SJCRH30 (cell line): ENCODE measurements around the gene BHMT2. TPM values are rescaled to one million over a fixed set of nuclear protein-coding genes. Genes with fewer than 3 reads are reported as not detected.

ENCODE experiments used
- DNase-seq, 2 experiments: peaks; one replicate each; pipeline ENCODE4 v3.0.0-alpha.2; 2015 to 2020
- H3K27ac ChIP-seq: fragments of 250-450 bp; sonication (Bioruptor Pico); 2 replicates; pipeline ENCODE4 v1.5.1; 2020; ENCODE audit warnings: mild to moderate bottlenecking, moderate library complexity
- H3K27me3 ChIP-seq: fragments of 250-450 bp; sonication (Bioruptor Pico); 2 replicates; pipeline ENCODE4 v1.5.1; 2020; ENCODE audit warnings: mild to moderate bottlenecking, moderate library complexity
- H3K36me3 ChIP-seq: fragments of 250-450 bp; sonication (Bioruptor Pico); 2 replicates; pipeline ENCODE4 v1.5.1; 2020; ENCODE audit warnings: mild to moderate bottlenecking, moderate library complexity
- H3K4me1 ChIP-seq: fragments of 250-450 bp; sonication (Bioruptor Pico); 2 replicates; pipeline ENCODE4 v1.5.1; 2020; ENCODE audit warnings: mild to moderate bottlenecking, moderate library complexity
- H3K4me3 ChIP-seq: fragments of 250-450 bp; sonication (Bioruptor Pico); 2 replicates; pipeline ENCODE4 v1.5.1; 2020; ENCODE audit warnings: mild to moderate bottlenecking, moderate library complexity
- H3K9me3 ChIP-seq: fragments of 250-450 bp; sonication (Bioruptor Pico); replicated peaks from 2 replicates; pipeline ENCODE4 v1.5.1; 2020; ENCODE audit warnings: mild to moderate bottlenecking, moderate library complexity
- total RNA-seq: library from RNA; depleted of rRNA; stranded (reverse); fragments of >200 nt; shearing (Covaris generic); gene quantifications from 2 replicates; pipeline ENCODE4 v1.2.3, GENCODE V29; 2014

The BHMT2 gene
- total RNA-seq, 1 experiment from 2014 or later = not detected

DNA sequence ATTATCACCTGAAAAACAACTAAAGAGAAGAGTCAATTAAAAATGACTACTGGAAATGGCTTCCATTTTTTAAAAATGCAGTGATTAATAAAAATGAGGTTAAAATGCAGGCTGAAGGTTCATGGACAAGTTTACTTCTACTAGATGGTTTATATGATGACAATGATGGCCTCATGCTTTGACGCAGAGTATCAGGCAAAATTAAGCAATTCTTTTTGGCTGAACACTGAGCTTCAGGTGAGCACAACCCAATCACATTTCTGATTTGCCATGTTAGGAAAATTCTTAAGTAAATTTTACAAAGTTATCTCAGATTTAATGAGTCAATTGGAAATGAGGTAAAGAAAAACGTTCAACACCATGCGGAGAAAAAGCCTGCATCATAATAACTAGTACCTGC lies 22.4 kb upstream of the BHMT2 start:
- no peaks in the 10 kb centered on the region for H3K4me1 ChIP-seq
- H3K4me3 ChIP-seq = no peak overlapping the region
- 0 out of 2 replicates have a peak, but pooled peaks cover 7% of the 10 kb centered on the region for H3K9me3 ChIP-seq
- no peak for DNase-seq
- no peak overlapping the region for H3K27ac ChIP-seq
- H3K36me3 ChIP-seq = no peaks in the 10 kb centered on the region
- no peaks in the 10 kb centered on the region; the same call in 1 of the 2 replicates for H3K27me3 ChIP-seq

GRCh38 chr5:79048437-79048836 lies 21.1 kb upstream of the BHMT2 start:
- Histone ChIP-seq H3K27me3 (no peaks in the 10 kb centered on the region; the same call in 1 of the 2 replicates), H3K4me3 (no peak overlapping the region), H3K4me1 (no peaks in the 10 kb centered on the region), H3K36me3 (no peaks in the 10 kb centered on the region), H3K27ac (no peak overlapping the region), H3K9me3 (0 out of 2 replicates have a peak, but pooled peaks cover 7% of the 10 kb centered on the region)
- no peak for DNase-seq

- 0 out of 2 replicates have a peak, but pooled peaks cover 7% of the 10 kb centered on the region for H3K9me3 ChIP-seq
- 0 out of 2 replicates have a peak, but pooled peaks cover 5% of the 10 kb centered on the region for H3K4me1 ChIP-seq
- H3K27me3 ChIP-seq = no peaks in the 10 kb centered on the region; the same call in 1 of the 2 replicates
- no peak overlapping the region for H3K27ac ChIP-seq
- H3K4me3 ChIP-seq = no peak overlapping the region
- no peaks in the 10 kb centered on the region for H3K36me3 ChIP-seq
- no peak for DNase-seq
Observed at GRCh38 chr5:79050498-79050897, 19.1 kb upstream of the BHMT2 start.

DNA sequence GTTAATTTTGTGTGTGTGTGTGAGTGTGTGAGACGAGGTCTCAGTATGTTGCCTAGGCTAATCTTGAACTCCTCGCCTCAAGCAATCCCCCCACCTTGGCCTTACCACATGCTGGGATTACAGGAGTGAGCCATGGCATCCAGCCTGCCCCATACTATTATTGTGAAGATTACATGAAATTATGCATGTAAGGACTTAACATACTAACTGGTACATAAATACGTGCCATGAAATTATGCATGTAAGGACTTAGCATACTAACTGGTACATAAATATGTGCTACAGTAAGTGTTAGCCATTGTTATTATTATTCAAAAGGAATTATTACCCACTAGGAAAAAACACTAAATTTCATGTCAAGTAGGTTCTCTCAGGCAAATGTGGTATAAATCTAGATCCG lies 16.2 kb upstream of the BHMT2 start:
- Histone ChIP-seq H3K4me1 (0 out of 2 replicates have a peak, but pooled peaks cover 5% of the 10 kb centered on the region), H3K9me3 (0 out of 2 replicates have a peak, but pooled peaks cover 7% of the 10 kb centered on the region)

GRCh38 chr5:79055017-79055416 lies 14.6 kb upstream of the BHMT2 start:
- DNase-seq = no peak
- Histone ChIP-seq H3K36me3 (no peaks in the 10 kb centered on the region), H3K9me3 (0 out of 2 replicates have a peak, but pooled peaks cover 7% of the 10 kb centered on the region), H3K4me1 (0 out of 2 replicates have a peak, but pooled peaks cover 5% of the 10 kb centered on the region), H3K27ac (no peak overlapping the region), H3K4me3 (no peak overlapping the region), H3K27me3 (no peaks in the 10 kb centered on the region)

More for the DNA sequence above, 16.2 kb upstream of the BHMT2 start:
- H3K27ac ChIP-seq = no peak overlapping the region
- H3K36me3 ChIP-seq = no peaks in the 10 kb centered on the region
- H3K4me3 ChIP-seq = no peak overlapping the region
- no peaks in the 10 kb centered on the region; the same call in 1 of the 2 replicates for H3K27me3 ChIP-seq
- DNase-seq = no peak

GRCh38 chr5:79056847-79057246 lies 12.7 kb upstream of the BHMT2 start:
- no peaks in the 10 kb centered on the region; the same call in 1 of the 2 replicates for H3K27me3 ChIP-seq
- H3K4me3 ChIP-seq = no peak overlapping the region
- H3K36me3 ChIP-seq = no peaks in the 10 kb centered on the region
- 0 out of 2 replicates have a peak, but pooled peaks cover 5% of the 10 kb centered on the region for H3K4me1 ChIP-seq
- no peaks in the 10 kb centered on the region for H3K9me3 ChIP-seq
- H3K27ac ChIP-seq = no peak overlapping the region
- no peak for DNase-seq

DNA sequence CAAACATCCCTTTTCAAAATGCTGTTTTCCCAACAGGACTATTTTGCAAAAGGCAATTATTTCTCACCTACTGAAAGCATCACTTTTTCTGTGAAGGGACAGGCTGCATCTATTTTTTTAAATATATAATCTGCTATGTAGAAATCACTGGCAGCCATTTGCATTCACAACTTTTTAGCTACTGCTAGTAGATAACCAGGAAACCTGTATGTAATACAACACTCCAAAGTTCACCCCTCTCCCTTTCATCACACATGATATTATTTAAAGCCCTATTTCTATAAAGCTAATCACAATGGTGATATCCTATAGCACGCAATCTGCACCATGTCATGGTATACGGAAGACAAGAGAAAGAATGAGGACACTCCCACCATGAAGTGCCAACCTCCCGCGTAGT lies 9.9 kb upstream of the BHMT2 start:
- Histone ChIP-seq H3K27me3 (no peaks in the 10 kb centered on the region; the same call in 1 of the 2 replicates), H3K36me3 (no peaks in the 10 kb centered on the region), H3K27ac (no peak overlapping the region), H3K4me1 (0 out of 2 replicates have a peak, but pooled peaks cover 5% of the 10 kb centered on the region), H3K4me3 (no peak overlapping the region), H3K9me3 (no peaks in the 10 kb centered on the region)
- no peak for DNase-seq

- Histone ChIP-seq H3K9me3 (no peaks in the 10 kb centered on the region), H3K36me3 (no peaks in the 10 kb centered on the region), H3K4me1 (no peaks in the 10 kb centered on the region), H3K27ac (no peak overlapping the region), H3K4me3 (no peak overlapping the region), H3K27me3 (no peaks in the 10 kb centered on the region; the same call in 1 of the 2 replicates)
- no peak for DNase-seq
Observed at GRCh38 chr5:79062436-79062835, 7.1 kb upstream of the BHMT2 start.

DNA sequence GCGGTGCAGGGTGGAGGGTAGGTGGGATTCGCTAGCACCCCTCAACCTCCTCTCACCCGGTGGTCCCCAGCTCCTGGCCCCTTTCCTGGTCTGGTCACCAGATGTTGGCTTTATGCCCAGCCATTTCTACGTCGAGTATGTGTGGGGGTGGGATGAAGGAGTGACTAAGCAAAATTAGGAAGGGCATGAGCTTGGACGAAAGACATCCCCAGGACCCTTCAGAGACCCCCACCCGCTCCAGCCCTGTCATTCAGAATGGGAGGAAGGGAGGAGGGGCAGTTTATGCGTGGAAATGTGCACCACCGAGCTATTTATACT lies 742 bp downstream of the BHMT2 start:
- H3K4me3 ChIP-seq = no peak overlapping the region
- no peaks in the 10 kb centered on the region for H3K27me3 ChIP-seq
- no peaks in the 10 kb centered on the region for H3K4me1 ChIP-seq
- H3K9me3 ChIP-seq = no peaks in the 10 kb centered on the region
- H3K36me3 ChIP-seq = no peaks in the 10 kb centered on the region
- H3K27ac ChIP-seq = no peak overlapping the region
- DNase-seq = no peak

DNA sequence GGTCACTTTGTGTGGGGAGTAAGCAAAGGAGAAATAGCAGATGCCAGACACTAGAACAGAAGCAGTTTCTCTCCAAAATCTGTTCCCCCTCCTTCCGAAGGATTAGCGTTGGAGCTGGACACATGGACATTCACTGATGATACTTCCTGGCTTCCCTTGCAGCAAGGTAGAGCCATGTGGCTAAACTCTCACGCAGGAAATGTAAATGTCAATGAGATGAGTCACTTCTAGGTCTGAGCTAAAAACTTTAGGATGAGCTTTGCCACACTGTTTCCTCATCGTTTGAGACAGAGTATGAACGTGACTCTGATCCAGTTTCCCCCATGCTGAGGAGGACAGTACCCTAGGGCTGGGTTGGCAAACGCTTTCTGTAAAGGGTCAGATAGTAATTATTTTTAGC lies 5.1 kb downstream of the BHMT2 start:
- H3K27me3 ChIP-seq = no peaks in the 10 kb centered on the region
- no peaks in the 10 kb centered on the region for H3K36me3 ChIP-seq
- H3K9me3 ChIP-seq = no peaks in the 10 kb centered on the region
- DNase-seq = no peak
- no peak overlapping the region for H3K27ac ChIP-seq
- no peak overlapping the region for H3K4me3 ChIP-seq
- H3K4me1 ChIP-seq = no peaks in the 10 kb centered on the region

DNA sequence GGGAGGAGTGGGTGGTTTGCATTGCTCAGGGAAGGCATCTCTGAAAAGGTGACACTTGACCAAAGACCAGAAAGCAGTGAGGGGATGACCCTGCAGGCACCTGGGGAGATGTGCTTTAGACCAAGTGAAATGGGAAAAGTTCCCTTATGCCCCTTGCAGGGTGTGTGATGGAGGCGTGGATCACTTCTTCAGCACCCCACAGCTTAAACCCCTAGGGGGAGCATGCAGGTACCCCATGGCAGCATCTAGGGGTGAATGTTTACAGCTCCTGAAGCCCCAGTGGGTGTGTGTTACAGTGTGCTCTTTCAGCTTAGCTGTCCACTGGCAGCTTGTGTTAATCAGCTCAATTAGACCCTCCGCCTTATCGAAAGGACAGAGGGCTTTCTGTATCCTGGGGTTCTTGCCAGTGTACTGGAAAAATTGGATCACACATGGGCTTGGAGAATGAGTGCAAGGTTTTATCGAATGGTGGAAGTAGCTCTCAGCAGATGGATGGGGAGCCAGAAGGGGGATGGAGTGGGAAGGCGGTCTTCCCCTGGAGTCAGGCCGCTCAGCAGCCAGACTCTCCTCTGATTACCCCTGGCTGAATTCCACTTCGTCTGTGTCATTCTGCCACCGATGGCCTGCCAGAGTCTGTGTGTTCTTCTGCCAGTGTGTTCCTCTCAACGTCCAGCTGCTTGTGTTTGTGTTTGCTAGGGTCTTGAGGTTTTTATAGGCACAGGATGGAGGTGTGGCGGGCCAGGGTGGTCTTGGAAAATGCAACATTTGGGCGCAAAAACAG lies 6.3 kb downstream of the BHMT2 start:
- H3K4me3 ChIP-seq = no peak overlapping the region
- no peaks in the 10 kb centered on the region for H3K4me1 ChIP-seq
- no peaks in the 10 kb centered on the region for H3K9me3 ChIP-seq
- H3K27ac ChIP-seq = no peak overlapping the region
- no peak for DNase-seq
- no peaks in the 10 kb centered on the region for H3K36me3 ChIP-seq
- no peaks in the 10 kb centered on the region for H3K27me3 ChIP-seq

DNA sequence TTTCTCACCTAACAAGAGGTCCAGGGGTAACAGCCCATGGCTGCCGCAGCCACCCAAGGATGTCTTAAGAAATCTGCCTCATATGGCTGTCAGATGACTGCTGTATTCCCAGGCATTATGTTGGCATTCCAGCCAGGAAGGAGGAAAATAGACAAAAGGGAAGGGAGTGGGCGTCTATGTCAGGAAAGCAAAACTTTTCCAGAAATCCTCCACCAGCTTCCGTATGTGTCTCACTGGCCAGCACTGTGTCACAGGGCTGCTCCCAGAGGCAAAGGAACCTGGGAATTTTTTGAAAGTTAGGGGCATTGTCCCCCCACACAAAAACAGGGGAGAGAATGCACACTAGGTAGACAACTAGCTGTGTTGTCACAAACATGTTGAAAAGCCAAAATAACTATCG lies 7.3 kb downstream of the BHMT2 start:
- no peak for DNase-seq
- no peak overlapping the region for H3K27ac ChIP-seq
- no peaks in the 10 kb centered on the region for H3K9me3 ChIP-seq
- no peaks in the 10 kb centered on the region for H3K4me1 ChIP-seq
- H3K27me3 ChIP-seq = no peaks in the 10 kb centered on the region
- H3K36me3 ChIP-seq = no peaks in the 10 kb centered on the region
- no peak overlapping the region for H3K4me3 ChIP-seq

- Histone ChIP-seq H3K4me3 (no peak overlapping the region), H3K9me3 (no peaks in the 10 kb centered on the region), H3K4me1 (no peaks in the 10 kb centered on the region), H3K27me3 (no peaks in the 10 kb centered on the region), H3K36me3 (no peaks in the 10 kb centered on the region), H3K27ac (no peak overlapping the region)
- DNase-seq = no peak
Observed at GRCh38 chr5:79077680-79078365, 8.3 kb downstream of the BHMT2 start.

DNA sequence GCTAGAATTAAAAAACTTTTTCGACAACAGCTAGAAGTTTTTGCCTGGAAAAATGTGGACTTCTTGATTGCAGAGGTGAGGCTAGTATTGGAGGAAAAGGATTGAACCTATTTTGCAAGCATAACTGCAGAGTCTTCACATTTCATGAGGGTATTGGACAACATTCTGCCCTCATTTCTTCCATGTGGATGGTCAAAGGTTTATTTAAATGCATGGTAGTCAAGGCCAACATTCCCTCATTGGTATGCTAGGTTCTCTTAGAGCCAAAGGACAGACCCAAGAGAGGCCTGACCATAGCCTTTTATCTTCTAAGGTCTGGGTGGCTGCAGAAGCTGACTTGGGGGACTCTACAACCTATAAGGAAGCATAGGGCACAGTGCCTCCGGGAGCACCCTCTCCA lies 11.2 kb downstream of the BHMT2 start:
- 0 out of 2 replicates have a peak, but pooled peaks cover 4% of the 10 kb centered on the region for H3K27me3 ChIP-seq
- no peak overlapping the region for H3K27ac ChIP-seq
- no peak for DNase-seq

DNA sequence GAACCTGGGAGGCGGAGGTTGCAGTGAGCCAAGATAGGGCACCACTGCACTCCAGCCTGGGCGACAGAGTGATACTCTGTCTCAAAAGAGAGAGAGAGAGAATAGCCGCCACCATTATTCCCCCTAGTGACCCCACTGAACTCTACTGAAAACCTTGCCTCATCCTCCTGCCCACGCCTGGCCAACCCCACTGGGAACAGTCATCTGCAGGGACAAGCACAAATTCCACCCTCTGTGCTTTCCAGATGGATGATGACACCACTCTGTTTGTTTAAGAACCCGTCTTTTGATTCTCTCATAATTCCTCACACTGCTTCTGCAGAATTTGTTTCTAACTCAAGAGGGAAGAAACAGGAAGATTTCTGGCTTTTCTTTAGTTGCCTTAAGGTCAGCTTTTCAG lies 12.2 kb downstream of the BHMT2 start:
- Histone ChIP-seq H3K27me3 (0 out of 2 replicates have a peak, but pooled peaks cover 4% of the 10 kb centered on the region), H3K9me3 (no peaks in the 10 kb centered on the region), H3K36me3 (no peaks in the 10 kb centered on the region), H3K27ac (no peak overlapping the region), H3K4me3 (no peak overlapping the region), H3K4me1 (no peaks in the 10 kb centered on the region)
- DNase-seq = no peak

More for the DNA sequence above, 11.2 kb downstream of the BHMT2 start:
- Histone ChIP-seq H3K4me3 (no peak overlapping the region), H3K4me1 (no peaks in the 10 kb centered on the region), H3K36me3 (no peaks in the 10 kb centered on the region), H3K9me3 (no peaks in the 10 kb centered on the region)
